Germinal center (tissue), 1 donor: ENCODE measurements around the gene CTXN1.
A peak's percentile ranks its signal among the peaks of the same experiment; 100 is the strongest.
"Not testable (repeated sequence)": the region's sequence is repeated elsewhere in the genome, so short reads cannot be mapped to it uniquely, and the experiment has no call there.

ENCODE experiments used
- DNase-seq: peaks from one replicate; pipeline ENCODE4 v3.0.0; 2012; ENCODE audit warnings: mixed read lengths, low spot score

CTXN1 gene

DNA sequence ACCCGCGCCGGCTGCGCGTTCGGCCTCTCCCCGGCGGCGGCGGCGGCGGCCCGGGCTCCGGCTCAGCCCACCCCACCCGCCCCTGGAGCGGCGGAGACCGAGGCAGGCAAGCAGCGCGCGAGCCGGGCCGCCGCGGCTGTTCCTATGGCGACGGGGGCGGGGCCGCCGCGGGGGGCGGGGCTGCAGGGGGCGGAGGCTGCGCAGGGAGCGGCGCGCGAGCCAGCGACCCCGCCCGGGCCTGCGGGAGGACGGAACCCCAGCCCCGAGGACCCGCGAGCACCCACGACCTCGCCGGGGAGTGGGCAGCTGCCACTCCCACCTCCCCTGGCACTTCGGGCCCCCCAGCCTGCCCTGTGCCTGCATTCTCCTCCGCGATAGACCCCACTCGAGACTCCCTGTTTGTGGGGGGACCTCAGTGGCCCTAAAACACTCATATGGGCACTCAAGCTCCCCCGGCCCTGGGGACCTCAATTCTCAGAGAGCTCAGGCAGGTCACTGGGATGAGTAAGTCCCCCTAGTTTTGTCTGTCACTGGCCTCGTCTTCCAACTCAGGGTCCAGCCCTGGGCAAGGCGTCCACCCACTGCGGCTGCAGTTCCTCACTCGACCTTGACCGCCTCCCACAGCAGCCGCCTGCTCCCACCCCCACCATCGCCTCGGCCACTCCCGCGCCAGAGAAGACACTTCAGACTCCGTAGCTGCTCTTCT is at the start of gene CTXN1:
Gene CTXN1 (minus strand): TSS at position 115 of the 706 bp plus-strand sequence. CDS start 597 bp downstream, outside the sequence.
- peak; percentile 87 for DNase-seq

DNA sequence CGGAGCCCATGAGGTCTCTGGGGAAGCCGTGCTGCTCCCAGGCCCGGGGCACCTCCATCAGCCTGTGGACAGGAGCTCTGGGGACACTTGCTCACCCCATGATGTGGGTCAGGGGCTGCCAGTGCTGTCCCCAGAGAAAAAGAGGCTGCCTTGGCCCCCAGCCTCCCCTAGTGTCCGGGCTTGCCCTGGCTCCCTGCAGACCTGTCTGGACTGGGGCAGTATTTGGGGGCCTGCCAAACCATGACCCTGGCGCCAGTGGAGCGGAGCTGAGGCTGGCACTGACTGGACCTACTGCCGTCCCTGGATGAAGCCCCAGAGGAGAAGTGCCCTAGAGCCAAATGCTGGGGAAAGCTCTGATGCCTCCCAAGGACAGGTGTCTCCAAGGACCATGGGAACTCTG is 49.1 kb upstream of the CTXN1 start:
- no peak for DNase-seq

DNA sequence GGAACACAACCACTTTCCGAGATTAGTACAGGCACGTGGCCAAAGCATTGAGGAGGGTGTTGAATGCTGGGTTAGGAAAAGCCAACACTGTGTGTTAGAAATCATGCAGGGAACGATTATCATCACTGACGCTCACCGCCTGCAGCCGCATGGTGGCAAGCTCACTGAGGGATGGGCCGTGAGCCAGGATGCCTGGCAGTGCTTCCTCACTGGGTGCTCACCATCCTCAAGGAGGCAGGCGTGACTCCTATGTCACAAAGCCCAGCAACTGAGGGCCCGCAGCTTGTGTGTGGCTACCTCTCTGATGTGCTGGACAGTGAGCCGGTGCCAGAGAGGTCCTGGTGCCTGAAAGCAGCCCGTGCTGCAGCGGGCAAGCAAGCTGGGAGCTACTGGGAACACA is 47.9 kb upstream of the CTXN1 start:
- DNase-seq: no peak

DNA sequence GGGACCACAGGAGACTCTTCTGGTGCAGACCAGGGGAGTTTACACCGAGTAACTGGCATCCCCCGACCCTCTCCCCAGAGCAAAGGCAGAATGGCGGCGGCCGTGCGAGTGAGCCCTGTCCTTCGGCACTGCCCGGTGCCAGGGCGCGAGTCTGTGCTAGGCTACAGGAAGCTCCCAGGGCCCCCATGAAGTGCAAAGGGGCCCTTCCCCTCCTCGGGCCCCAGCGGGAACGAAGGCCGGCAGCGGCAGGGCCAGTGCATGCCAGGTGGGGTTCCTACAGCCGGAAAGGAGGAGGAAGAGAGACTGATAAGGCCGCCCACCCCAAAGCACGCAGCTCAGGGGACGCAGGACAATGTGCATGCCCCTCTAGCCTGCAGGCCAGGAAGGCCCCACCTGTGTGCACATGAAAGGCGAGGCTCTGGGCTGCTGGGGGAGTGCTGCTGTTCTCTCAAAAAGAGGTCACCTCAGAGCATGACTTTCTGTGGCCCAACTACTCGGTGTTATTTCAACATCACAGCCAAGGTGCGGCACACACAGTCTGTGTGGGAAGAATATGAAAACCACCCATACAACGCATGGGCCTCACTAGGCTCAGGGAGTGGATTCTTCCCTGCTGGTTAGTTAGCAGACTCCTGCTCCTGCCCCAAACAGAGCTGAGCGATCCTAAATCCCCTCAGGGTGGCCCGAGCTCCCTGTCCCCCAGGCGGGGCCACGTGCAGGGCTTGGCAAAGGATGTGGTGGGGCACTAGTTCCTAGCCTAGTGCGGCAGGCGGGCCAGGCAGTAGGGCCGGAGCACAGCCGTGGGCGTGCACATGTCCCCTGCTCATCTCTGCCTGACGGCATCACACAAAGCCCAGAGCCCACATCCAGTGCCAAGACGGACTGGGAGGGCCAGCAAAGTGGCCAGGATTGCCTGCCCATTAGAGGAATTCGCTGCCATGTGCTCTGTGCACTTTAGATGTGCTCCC is 45.9 kb upstream of the CTXN1 start:
- no peak for DNase-seq

DNA sequence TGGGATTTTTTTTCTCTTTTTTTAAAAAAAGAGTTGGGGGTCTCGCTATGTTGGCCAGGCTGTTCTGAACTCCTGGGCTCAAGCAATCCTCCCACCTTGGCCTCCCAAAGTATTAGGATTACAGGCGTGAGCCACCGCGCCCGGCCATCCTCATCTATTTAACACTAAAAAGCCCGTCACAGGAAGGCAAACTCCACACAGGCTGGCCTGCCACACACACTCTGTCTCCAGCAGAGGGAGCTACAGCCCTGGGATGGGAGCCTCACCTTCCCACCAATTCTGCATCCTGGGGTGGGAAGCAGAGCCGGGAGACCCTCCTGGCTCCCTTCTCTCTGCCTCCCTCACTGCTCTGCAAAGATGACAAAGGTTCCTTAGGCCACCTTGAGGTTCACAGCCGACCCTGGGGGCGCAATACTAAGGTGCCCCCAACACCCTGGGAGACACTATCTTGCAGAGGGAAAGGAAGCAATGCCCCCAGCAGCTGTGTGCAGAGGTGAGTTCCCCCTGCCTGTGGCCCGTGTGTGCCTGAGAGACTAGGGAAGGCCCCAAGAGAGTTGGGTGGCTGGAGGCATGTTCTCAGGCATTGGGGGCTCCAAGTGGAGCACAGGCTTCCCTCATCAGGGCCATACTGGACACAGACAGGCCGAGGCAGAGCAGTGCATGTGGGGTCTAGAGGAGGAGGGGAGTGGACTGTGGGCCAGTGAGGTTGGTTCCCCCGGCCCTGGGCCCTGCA is 44.9 kb upstream of the CTXN1 start:
- DNase-seq: peak; percentile 14

DNA sequence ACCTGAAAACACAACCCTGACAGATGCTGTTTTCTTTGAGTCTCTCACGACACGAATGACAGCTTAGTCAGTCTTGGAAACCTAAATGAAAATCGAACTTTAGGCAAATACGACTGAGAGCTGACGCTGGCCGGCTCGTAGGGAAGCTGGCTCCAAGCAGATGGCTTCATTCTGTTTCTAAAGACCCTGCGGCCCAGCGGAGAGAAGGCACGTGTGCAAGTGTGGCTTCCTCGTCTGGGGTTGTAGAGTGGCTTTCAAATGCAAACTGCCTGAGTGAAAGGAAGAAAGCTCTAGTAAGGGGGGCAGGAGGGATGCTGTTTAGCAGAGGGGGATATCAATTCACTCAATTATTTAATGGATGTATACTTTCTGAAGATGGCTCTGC is 43.6 kb upstream of the CTXN1 start:
- DNase-seq: no peak

DNA sequence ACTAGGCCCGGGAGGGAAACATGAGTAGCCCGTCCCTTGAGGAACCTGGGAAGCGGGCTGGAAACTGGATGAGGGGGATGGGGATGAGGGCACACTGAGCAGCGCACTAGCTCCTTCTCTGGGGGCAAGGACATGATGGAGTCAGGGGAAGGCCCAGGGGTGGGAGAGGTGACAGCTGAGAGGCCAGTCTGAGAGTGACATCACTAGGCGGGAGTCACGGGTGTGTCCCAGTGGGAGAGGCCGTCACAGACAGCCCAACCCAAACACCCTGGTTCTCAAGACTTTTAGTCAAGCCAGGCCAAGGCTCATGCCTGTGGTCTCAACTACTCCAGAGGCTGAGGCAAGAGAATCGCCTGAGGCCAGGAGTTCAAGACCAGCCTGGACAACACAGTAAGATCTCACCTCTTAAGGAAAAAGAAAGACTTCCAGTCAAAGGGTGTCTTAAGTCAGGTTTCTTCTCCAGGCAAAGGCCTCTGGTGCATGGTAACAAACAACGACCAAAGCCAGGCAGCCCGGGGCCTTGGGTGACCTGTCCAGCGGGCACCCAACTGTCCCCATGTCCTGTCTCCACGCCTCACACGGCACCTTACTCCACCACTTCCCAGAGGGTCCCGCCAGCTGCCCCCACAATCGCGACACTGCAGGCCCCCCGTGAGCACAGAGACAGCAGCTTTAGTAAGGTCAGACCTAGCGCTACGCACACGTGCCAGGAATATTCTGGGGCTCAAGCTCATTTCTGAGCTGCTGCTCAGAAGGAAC is 43.0 kb upstream of the CTXN1 start:
- no peak for DNase-seq

DNA sequence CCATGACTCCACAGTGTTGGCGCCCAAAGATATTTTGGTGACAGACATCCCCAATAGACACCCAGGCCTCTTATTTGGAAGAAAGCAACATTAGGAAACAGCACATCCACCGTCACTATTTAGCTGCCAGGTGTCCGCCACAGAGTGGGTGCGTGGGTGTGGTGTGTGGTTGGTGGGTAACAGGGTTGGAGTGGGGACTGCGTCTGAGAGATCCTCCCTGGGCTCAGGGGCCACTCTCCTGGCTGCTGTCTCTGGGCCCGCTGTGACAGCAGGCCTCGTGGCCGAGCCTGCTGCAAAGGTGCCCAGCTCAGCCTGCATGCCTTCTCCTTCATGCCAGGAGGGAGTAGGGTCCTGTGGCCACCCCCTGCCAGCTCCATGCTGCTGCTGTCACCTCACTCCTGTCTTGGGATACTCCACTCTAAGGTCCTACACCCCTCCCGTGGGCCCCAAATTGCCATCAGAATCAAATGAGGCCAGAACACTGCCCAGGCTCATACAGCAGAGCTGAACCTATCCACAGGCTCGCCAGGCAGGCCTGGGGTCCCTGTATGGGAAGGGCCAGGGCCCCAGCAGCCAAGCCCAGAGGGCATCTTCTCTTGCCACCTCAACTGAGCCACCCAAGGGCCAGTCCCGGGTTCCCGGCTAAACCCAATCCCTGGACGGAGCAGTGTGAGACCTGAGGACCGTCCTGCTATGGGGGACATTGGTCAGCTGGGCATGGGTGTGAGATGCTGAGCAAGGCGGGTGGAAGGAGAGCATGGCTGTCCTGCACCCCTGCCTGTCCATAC is 42.3 kb upstream of the CTXN1 start:
- no peak for DNase-seq

DNA sequence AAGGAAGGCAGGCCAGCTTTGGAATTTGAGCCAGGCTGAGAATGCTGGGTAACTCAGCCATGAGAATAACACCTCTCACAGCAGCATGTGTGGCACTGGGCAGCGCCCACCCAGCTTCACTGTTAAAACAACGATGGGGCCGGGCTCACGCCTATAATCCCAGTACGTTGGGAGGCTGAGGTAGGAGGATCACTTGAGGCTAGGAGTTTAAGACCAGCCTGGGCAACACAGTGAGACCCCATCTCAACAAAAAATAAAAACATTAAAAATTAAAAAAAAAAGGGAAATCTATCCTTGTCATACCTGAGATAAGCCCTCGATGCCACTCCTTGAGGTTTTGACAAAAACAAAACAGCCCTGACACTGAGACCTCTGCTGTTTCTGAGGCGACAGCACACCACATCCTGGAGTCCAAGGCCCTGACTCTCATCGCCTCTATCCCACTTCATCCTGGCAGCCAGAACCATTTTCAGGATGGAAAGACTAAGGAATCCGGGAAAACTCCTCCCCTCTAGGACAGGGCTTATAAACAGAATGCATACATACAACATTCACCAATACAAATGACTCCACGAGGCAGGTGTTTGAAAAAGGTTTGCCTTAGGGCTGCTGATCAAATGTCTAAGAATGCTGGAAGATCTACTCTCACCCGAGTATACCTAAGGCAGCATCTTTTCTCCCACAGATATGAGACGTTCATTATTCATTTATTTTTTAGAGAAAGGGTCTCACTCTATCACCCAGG is 40.2 kb upstream of the CTXN1 start:
- DNase-seq: no peak

DNA sequence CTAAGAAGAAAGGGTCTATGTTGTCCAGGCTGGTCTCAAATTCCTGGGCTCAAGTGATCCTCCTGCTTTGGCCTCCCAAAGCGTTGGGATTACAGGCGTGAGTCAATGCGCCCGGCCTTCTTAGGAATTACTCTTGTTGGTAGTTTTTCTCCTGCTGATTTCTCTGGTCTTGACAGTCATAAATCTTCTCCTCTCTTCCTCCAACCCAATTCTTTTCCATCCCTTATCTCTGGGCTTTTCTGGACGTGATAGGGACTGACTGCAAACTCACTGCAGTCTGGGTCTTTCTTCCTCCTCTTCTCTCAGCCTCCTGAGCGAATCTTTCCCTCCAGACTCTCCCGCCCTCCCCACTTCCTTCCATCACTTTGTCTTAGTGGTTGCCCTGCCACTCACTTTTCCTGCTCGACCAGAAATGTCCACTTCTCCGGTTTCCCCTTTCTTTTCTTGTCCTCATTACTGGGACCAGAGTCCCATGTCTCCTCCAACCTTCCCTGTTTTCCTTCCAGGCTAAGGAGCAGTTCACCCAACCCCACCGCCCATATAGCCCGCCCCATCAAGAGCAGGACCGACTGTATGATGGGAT is 39.4 kb upstream of the CTXN1 start:
- DNase-seq: no peak

DNA sequence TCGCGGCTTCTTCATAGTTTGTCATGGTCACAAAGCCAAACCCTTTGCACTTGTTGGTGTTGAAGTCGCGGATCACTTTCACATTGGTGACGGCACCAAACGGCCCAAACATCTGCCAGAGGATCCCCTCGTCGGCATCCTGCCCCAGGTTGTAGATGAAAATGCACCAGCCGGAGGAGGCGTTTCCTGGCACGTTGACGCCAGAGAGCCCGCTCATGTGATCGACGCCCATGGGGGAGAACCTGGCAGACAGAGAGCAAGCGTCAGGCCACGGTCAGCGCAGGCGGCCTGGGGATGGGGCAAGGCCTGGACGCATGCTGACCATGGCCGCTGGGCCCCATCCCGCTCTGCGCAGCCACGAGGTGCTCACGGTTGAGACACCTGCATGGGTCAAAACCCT is 37.6 kb upstream of the CTXN1 start:
- no peak for DNase-seq

DNA sequence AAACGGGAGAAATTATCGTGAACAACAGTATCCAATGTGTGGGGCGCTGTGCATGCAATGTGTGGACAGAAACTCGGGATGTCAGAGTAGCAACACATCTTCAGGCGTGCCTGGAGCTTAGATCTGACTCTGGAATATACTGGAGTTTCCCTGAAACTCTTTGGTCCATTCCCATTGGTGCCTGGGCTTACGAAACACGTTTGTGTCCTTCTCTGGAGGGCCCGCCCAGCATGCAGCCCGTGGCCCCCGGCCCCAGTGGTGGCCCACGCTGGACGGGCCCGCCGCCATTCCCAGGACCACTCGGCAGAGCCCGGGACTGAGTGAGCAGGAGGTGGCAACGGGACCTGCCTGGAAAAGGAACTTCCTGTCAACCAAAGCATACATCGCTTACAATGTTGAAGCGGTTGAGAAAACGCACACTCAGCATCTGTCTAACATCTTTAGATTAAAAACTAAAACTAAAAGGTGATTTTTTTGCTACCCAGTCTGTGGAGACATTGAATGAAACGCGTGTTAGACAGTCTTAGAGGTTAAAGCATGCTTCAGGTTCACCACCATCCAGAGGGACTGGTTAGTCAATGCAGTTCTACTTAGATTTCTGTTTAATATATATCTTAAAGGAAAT is 36.8 kb upstream of the CTXN1 start:
- no peak for DNase-seq

DNA sequence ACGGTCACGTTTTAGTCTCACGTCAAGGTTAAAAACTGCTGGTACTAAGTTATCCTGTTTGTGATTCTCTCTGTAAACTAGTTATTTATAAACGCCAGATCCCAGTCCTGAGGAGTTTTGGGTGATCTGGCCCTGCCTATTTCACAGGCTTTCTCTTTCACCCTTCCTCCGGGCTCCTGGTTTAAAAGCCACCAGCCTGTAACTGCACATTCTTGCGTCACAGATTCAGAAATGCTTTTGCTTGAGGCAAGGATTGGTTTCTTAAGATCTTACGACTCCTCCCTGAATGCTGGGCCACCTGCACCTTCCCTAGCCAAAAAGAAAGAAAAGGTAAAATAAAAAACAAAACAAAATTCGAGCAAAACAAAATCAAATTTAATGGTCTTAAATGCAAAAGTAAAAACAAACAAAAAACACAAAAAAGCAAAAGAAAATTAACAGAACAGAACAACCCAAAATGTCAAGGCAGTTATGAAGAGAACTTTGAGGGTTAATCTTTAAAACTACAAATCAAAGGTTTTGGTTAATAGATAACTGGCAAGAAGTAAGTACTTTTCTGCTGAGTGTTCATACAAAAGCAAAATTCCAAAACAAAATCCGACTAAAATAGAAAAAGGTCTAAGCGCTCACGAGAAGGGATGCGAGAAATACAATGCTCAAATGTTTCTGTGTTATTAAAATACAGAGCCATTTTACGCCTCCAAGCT is 36.1 kb upstream of the CTXN1 start:
- DNase-seq: no peak

DNA sequence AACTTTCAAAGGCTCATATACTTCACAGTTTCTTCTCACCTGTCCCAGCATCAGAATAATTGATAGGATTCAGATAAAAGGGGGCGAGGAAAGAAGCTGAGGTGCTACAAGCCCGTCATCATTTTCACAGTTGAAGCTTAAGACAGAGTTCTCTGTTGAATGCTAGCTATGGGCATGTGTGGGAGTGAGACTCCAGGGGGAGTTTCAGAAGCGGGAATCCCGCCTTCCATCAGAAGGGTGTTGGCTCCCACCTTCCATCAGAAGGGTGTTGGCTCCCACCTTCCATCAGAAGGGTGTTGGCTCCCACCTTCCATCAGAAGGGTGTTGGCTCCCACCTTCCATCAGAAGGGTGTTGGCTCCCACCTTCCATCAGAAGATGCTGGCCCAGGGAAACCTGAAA is 35.1 kb upstream of the CTXN1 start:
- not testable (repeated sequence) for DNase-seq

DNA sequence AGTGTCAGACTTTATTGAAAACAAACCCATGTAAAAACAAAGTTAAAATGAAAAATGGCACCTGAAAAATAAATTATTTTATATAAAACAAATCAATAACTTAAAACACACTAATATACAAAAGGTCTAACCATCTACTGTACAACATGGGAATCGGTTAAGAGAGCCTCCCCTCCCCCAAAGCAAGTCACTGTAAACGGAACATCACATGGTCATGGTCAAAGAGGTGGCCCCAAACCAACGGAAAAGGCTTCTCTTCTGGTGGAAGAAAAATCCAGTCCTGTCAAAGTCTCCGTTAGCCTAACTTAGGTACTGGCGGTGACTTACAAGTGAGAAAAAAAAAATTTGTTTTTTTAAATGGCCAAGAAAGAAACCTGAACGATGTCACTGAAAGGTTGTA is 33.3 kb upstream of the CTXN1 start:
- no peak for DNase-seq

DNA sequence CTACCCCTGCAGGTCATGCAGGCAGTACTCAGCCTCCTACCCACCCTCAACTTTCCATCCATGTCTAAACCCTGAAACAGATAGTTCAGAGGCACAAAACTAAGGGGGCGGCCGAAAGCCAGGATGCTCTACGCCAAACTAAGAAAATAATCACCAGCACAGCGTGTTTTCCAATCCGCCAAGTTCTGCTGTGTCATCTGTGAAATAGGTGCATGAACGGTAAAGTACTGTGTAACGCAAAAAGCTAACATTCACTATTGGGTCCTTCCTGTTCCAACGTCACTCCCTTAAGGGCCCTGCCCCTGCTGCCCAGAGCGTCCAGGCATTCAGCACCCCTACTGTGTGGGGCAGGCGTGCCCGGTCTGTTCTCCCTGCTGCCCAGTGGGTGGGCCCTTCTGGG is 29.8 kb upstream of the CTXN1 start:
- DNase-seq: no peak

DNA sequence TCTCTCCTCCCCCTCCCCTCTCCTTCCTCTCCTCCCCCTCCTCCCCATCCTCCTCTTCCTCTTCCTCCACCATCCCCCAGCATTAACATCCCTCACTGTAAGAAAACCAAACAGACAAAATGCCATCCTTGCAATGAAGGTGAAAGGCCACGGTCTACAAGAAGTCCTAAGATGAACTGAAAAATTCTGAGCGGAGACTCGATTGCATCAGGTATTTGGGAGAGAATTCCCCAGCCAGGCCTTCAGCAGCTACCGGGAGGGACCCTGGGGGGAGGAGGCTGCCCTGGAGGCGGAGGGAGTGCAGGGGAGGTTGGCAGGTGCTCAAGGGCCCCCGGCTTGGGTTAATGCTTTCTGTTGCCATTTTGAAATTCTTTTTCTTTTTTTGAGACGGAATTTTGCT is 27.6 kb upstream of the CTXN1 start:
- DNase-seq: no peak

DNA sequence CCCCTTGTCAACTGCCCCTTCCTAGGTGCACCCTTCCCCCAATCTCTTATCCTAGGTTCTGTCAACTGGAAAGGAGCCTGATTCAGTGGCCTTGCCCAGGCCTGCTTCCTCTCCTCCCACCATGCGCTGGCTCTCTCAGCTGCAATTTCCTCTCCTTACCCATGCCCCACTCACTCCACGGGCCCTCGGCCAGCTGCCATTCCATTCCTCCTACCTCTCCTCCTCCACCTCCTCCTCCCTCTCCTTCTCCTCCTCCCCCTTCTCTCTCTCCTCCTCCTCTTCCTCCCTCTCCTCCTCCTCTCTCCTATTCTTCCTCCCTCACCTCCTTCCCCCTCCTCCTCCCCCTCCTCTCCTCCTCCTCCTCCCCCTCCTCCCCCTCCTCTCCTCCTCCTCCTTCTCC is 27.1 kb upstream of the CTXN1 start:
- DNase-seq: no peak

DNA sequence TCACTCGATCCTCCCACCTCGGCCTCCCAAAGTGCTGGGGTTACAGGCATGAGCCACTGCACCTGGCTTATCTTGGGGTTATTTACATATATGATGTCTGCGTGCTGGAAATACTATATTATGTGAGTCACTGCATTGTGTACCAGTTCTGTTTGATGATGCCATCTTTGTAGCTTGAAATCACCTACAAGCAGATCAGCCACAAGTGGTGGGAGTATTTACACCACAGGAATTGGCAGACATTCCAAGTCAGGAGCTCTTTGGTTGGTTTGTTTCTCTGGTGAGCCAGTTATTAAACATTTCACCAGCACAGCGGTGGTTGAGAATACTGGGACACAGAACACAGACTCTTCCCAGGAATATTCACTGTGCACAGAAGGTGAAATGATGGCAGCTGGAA is 22.0 kb upstream of the CTXN1 start:
- no peak for DNase-seq
